GM19193 (cell line): Measurements from ENCODE around the gene GFER.
A peak's percentile ranks its signal among the peaks of the same experiment; 100 is the strongest.

Source experiments
- POLR2A ChIP-seq: IDR thresholded peaks from 4 replicates; pipeline ENCODE4 v1.6.1; 2011; ENCODE audit not compliant: insufficient read depth, insufficient read length; ENCODE audit errors: extremely low read depth

Gene GFER

DNA sequence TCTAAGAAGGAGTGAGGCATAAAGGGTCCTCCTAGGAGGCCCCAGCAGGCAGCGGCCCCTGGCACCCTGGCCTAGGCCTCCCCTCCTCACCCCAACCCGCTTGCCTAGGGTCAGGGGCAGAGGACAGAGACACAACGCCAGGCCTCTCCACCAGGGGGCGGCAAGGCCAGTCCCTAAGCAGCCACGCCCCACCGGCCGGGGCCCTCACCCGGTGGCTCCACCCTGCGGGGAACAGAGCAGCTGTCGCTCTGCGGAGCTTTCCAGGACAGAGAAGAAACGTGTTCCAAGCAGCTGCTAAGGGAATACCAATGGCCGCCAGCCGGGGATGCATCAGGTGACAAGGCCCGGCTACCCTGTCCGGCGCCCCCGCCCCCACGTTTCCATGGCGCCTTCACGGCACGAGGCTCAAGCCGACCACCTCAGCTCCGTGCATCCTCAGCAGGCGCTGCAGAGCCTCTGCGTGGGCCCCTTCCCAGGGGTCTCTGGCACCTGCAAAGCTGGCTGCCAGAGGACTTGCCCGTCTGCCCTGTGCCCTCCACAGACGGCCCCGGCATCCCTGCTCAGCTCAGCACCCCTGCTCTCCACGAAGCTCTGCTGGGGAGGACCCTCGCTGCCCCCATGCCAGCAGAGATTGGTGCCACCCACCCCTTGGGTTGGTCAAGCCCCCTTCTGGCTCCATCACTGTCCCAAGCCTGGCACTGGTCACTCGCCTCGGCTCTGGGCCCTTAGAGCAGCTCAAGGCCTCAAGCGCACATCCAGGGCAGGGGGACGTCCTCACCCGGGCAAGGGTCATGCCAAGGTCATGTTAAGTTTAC is 20.0 kb downstream of the GFER start:
- no peak for TF ChIP-seq POLR2A

- no peak for TF ChIP-seq POLR2A
These were observed 21.0 kb downstream of the GFER start for GRCh38 chr16:2004795-2005517.

GRCh38 chr16:2005646-2006045 is 21.7 kb downstream of the GFER start:
- TF ChIP-seq POLR2A, result no peak

GRCh38 chr16:2006317-2006716 is 22.3 kb downstream of the GFER start:
- no peak for TF ChIP-seq POLR2A

DNA sequence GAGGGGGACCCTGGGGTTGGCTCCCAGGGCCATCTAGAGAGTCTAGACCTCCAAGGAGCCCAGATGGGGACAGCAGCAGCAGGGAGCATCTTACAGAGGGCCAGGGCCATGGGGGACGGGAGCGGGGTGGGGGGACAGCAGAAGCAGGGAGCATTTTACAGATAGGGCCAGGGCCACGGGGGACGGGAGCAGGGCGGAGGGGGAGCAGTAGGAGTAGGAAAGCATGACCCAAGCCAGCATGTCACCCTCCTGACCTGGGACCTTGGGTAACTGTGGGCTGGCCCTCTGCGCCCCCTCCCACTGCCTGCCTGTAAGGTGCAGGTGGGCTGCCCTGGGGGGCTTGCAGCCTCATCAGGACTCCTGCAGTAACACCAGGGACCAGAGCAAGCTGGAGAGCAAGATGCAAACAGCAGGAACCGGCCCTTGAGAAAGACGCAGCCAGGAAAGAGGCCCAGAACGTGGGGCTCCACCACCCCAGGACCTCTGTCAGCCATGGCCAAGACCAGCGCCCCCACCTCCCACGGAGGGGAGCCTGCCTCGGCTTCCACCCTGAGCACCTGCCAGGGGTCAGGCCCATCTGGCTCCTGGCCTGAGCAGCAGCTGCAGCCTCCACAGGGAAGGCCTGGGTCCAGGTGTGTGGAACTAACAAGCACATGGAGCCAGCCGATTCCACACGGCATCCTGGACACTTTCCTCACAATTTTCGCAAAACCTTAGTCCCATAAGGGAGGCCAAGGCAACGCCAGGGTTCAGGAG is 23.3 kb downstream of the GFER start:
- no peak for TF ChIP-seq POLR2A

- TF ChIP-seq POLR2A, result peak; percentile 30
These were observed 24.1 kb downstream of the GFER start for GRCh38 chr16:2008009-2008526.

- no peak for TF ChIP-seq POLR2A
These were observed 24.7 kb downstream of the GFER start for GRCh38 chr16:2008631-2009163.

GRCh38 chr16:2009164-2009711 is 25.2 kb downstream of the GFER start:
- no peak for TF ChIP-seq POLR2A

DNA sequence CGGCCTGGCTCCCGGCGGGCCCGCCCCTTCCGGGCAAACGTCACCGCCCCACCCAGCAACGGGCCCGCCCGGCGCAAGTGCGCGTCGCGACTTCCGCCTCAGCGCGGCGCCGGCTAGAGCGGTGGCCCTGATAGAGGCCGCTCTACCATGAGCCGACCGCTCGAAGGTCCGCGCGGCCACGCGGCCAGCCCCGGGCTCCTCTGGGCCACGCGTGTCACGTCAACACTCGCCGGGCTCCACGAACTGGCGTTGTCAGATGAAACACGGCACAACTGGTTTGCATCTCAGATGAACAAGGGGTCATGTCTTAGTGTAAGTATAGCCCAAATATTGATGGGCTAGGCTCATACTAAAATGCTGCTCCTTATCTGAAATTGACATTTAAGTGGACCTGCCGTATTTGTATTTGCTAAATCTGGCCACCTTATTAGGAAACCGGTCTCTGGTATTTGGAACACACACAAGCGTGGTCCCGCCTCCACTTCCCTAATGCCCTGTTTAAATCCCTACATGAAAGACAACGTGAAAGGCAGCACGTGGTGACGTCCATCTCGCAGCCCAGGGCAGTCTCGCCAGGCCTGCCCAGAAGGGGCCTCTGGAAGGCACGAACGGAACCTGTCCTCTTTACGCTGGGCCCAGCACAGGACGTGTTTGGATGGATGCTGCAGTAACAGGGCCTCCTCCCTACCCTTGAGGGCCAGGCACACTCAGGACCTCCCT is 26.0 kb downstream of the GFER start, which contains the start of gene ZNF598:
Gene ZNF598, minus strand, starts transcription at position 31 of the 720 bp plus-strand sequence.
- peak; percentile 97 for TF ChIP-seq POLR2A

DNA sequence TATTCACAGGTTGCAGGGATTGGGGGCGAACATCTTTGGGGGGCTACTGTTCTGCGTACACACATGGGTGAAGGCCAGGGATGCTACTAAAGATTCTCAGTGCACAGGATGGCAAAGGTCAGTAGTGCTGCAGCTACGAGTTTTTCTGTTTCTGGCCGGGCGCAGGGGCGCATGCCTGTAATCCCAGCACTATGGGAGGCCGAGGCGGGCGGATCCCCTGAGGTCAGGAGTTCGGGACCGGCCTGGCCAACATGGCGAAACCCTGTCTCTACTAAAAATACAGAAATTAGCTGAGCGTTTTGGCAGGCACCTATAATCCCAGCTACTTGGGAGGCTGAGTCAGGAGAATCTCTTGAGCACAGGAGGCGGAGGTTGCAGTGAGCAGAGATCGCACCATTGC is 29.5 kb downstream of the GFER start:
- TF ChIP-seq POLR2A, result no peak

GRCh38 chr16:2015117-2015946 is 31.3 kb downstream of the GFER start:
- TF ChIP-seq POLR2A, result no peak

GRCh38 chr16:2015947-2016208 is 31.9 kb downstream of the GFER start:
- TF ChIP-seq POLR2A, result no peak

GRCh38 chr16:2016407-2016922 is 32.5 kb downstream of the GFER start:
- TF ChIP-seq POLR2A, result no peak

DNA sequence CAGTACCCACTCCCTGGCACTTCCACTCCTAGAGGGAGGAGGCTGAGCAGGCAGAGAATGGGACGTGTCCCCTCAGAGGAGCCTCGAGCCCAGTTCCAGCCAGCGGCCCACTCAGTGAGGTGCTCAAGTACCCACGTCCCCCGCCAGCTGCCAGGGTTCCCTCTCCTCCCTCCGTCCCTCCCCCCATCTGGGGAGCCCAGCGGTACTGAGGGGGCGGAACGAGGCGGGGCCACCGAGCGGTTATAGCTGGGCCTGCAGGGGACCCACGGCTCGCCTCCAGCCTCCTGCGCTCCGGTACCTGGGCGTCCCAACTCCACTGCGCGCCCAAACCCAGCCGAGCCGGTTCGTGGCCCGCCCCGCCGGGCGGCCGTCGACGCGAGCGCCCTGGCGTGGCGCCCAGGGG is 35.5 kb downstream of the GFER start, which contains the start of gene NPW:
Gene NPW, plus strand, starts transcription at position 268 of the 403 bp plus-strand sequence.
- TF ChIP-seq POLR2A, result no peak
